HL-60/S4 (cell line): Measurements from ENCODE around the gene KLHL25.
"Not testable (repeated sequence)": the region's sequence is repeated elsewhere in the genome, so short reads cannot be mapped to it uniquely, and the experiment has no call there.

Source experiments
- in situ Hi-C: fragments of 300-500 bp; cut with MboI; formaldehyde crosslinking; loops from 2 replicates; pipeline ENCODE4 v1.14.3; 2022; ENCODE audit warnings: low sequenced_read_pairs

Gene KLHL25

GRCh38 chr15:85805420-85805819, 10.7 kb upstream of the KLHL25 start:
- in situ Hi-C loops, result no loop called here

DNA sequence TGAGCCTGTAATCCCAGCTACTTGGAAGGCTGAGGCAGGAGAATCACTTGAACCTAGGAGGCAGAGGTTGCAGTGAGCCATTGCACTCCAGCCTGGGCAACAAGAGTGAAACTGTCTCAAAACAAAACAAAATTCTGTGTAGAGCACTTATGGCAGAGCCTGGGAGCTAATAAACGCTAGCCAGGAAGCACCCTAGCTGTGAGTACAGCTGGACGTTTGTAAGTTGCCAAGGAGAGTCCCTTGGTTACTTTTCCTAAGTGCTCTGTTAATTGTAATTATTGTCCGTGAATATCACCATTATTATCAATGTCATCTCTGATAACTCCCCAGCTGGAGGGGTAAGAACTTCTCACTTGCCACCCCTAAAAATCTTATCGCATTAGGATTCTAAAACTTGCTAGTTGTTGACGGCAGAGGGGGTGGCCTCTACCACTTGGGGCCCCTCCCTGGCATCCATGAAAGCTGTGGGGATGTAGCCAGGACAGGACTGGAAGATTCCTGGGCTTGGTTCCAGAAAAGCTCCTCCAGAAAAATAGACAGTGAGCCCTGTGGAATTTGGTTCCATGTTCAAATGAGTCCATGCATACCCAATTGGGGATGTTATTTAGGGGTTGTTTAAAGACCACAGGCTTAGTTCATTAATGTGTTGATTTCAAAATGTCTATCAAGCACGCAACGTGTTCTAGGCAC, 9.9 kb upstream of the KLHL25 start:
- in situ Hi-C loops, result no loop called here

- in situ Hi-C loops, result not testable (repeated sequence)
Observed at GRCh38 chr15:85802617-85803016, 7.9 kb upstream of the KLHL25 start.

DNA sequence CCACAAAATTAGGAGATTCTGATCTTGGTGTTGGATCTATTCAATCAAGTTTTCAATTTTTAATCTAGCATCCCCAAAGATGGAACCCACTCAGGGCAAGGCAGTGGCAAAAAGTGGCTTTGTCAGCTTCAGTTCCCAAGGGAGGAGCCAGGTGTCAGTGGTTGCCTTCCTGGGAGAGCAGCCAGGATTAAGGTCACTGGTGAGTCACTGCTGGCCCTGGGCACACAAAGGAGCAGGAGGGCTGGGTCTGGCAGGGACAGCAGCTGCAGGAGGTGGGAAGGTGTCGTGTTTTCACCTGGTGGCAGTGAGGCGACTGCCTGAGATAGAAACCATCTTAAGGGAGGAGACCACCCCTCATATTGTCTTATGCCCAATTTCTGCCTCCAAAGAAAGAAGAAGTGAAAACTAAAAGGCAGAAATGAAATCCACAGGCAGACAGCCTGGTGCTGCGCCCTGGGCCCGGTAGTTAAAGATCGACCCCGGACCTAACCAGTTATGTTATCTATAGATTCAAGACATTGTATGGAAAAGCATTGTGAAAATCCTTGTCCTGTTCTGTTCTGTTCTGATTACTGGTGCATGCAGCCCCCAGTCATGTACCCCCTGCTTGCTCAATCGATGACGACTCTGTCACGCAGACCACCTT, 5.9 kb upstream of the KLHL25 start:
- in situ Hi-C loops, result no loop called here

DNA sequence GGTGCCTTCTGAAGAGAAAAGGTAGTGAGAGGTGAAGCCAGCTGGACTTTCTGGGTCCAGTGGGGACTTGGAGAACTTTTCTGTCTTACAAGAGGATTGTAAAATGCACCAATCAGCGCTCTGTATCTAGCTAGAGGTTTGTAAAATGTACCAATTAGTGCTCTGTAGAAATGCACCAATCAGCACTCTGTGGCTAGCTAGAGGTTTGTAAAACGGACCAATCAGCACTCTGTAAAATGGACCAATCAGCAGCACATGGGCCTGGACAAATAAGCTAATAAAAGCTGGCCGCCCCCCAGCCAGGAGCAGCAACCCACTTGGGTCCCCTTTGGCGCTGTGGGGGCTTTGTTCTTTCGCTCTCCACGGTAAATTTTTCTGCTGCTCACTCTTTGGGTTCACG, 1.6 kb upstream of the KLHL25 start:
- in situ Hi-C loops, result not testable (repeated sequence)

DNA sequence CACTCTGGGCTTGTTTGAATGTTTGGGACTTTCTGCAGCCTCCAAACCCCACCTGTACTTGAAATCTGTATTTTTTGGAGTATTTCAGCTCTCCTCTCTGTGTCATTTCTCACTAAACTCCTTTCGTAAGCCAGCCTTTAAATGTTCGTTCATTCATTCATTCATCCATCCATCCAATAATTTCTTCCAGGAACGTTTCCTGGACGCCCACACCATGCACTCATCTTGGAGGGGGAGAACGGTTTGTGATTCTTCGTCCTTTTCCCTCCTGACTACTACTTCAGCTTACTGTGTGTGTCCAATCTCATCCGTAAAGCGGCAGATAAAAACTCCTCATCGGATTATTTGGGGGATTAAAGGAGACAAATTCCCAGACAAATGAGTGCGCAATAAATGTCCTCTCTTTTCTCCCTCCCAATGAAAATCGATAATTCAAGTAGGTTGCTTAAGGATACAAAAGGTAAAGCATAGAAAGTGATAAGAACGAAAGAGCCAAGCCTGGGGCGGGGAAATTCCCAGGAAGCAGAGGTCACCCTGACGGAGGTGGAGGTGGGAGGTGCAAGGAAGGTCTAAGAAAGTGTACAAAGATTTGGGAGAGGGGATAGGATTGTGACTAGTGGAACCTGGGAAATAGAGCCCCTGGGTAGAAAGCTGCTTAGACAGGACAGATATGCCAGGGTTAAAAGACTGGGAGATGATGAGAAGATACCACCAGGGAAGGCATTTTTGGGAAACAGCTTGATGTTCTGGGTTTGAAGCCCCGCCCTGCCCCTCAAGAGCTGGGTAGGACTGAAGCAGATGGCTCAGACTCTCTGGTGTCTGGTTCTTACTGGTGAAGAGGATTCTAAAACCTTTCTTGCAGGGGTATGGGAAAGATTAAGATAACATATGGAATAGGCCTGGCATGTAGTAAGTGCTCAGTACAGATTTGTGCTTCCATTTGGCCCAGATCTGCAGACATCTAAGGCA, 896 bp upstream of the KLHL25 start:
- in situ Hi-C loops, result no loop called here

DNA sequence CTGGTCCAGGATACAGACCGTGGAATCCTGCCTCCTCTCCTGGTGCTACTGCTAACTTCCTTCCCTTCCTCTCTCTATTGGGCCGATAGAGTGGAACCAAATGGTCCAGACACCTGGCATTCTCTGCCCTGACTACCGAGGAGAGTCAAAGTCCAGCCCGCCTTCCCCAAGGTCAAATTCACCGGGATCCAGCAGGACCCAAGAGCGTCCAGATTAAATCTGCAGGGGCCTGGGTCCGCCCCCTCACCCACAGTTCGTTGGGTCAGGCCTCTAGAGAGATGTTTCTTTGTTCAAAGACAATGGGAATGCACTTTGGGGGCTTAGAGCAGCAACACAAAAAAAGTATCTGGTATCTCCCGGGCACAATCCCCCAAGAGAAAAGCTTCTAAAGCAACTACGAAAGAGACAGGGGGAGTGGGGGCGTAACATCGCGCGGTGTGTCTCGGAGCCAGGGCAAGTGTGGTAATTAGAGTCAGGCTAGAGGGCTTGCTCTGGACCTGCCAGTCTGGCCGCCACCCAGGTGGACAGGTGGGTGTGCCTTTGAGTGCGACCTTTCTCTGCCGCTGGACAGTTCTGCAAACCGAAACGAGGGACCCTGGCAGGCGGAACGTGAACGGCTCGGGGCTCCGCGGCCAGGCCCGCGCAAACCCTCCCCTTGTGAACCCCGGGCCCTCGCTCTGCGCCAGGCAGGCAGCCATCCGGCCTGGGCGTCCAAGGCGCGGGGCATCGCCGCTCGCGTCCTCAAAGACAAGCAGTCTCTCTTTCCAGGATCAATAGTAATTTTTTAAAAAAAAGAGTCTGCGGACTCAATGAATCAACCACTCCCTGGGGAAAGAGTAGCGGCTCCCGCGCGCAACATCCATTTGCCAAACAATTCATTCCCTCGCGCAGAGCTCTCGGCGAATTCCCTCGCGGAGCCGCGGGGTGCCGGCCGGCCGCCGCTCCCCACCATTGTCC, 806 bp downstream of the KLHL25 start:
- in situ Hi-C loops, result no loop called here

- in situ Hi-C loops, result no loop called here
Observed at GRCh38 chr15:85792912-85793590, 1.7 kb downstream of the KLHL25 start.

- in situ Hi-C loops, result no loop called here
Observed at GRCh38 chr15:85792102-85792731, 2.5 kb downstream of the KLHL25 start.

- in situ Hi-C loops, result no loop called here
Observed at GRCh38 chr15:85789496-85789875, 5.2 kb downstream of the KLHL25 start.

DNA sequence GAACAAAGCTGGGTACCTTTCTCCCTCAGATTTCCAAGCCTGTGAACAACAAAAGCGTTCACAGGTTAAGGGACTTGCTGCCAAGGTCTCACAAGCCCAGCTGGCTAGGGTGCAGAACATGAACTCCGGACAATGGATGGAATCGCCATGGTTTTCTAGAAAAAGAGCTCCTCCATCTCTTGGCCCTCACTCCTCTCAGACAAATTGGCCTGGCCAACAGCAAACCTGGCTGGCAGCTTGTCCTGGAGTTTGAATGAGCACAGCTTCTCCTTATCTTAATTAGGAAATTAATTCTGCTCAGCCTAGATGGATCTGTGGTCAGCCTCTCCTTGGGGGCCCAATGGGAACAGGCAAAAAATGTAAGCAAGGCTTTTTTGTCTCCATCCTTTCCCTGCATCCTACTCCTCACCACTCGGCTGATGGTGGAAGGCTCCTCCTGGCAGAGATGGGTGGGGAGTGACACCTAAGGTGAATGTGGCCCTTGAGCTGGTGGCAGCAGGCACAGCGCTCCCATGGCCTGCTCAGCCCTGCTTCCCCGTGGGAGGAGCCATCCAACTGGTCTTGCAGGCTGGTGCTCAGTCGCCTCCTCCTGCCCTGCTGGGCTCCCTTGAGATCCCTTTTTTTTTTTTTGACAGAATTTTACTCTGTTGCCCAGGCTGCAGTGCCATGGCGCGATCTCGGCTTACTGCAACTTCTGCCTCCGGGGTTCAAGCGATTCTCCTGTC, 5.8 kb downstream of the KLHL25 start:
- in situ Hi-C loops, result no loop called here

GRCh38 chr15:85786781-85787114, 8.0 kb downstream of the KLHL25 start:
- in situ Hi-C loops, result no loop called here

DNA sequence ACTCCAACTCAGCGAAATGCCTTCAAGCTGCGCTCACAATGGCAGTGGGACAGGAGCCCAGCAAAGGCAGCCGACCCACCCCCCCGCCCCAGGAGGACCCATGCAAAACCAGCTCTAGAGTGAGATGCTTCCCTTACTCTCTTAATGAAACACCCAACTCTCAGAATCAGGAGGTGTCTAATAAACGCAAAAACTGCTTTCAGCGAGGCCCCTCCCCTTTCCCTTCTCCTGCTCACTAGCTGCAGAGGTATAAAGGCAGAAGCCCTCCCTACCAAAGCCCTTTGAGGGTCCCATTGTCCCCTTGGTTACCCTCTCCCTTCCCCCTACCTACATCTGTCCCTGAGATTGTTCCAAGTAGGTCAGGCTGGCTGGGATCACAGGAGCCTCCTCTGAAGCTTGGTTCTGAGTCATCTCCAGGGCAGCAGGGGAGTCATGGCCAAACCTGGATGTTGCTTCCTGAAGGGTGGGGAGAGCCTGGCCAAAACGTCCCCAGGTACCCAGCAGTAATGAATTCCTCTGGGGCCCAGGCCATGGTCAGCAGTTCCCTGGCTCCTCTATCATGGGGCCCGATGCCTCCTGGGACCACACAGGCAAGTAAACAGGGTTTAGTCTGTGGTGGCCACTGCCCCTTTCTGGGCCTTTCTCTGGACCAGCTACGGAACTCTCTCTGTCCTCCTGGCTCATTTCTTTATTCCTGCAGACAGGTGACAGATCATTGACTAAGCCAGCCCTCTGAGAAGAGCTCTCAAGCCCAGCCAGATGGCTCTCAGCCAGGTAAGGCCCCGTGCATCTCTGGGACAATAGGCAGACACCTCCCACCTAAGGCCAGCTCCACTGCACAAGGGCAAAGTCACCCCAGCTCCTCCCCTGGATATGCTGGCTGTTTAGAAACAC, 8.6 kb downstream of the KLHL25 start:
- in situ Hi-C loops, result no loop called here

GRCh38 chr15:85782064-85782463, 12.7 kb downstream of the KLHL25 start:
- in situ Hi-C loops, result no loop called here

GRCh38 chr15:85781099-85781498, 13.6 kb downstream of the KLHL25 start:
- in situ Hi-C loops, result no loop called here

GRCh38 chr15:85780225-85780985, 14.3 kb downstream of the KLHL25 start:
- in situ Hi-C loops, result no loop called here

DNA sequence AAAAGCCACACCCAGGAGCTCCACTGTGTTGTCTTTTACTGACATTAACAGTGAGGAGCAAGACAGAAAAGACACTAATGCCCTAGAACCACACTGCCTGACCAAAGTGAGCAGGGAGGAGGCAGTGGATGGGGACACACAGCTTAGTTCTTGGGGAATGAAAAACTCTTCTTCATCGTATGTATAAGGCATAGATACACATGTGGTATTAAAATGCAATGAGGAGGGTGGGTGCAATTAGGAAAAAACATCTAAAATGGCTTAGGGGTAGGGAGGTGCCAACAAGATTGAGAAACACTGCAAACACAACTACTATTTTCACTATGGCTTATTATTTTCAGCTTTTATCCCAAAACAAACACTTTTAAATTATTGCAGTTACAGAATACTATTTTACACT, 15.5 kb downstream of the KLHL25 start:
- in situ Hi-C loops, result no loop called here
